T47D (cell line): ENCODE measurements around the gene ARID1B.

ENCODE experiments used
- DNase-seq, 2 experiments: peaks; one replicate each; pipeline versions ENCODE4 v3.0.0 to v3.0.0-alpha.2; 2011 to 2012; ENCODE audit warnings: low read depth in 1 of 2, low spot score in 1 of 2
- JUND ChIP-seq: IDR thresholded peaks from 2 replicates; pipeline ENCODE4 v1.6.1; 2012; ENCODE audit warnings: low read depth
- in situ Hi-C: cut with HindIII; loops from 2 replicates; pipeline ENCODE4 v1.10.0; 2016; ENCODE audit warnings: low sequenced_read_pairs, low pct_unique_long_range_greater_than_20kb

ARID1B gene

GRCh38 chr6:157095084-157095483 lies 317.9 kb downstream of the ARID1B start:
- in situ Hi-C loops = no loop called here
- no peak for TF ChIP-seq JUND
- DNase-seq = no peak

GRCh38 chr6:157095569-157095968 lies 318.4 kb downstream of the ARID1B start:
- no peak for DNase-seq
- no peak for TF ChIP-seq JUND
- in situ Hi-C loops = no loop called here

GRCh38 chr6:157096105-157096504 lies 318.9 kb downstream of the ARID1B start:
- DNase-seq = no peak
- in situ Hi-C loops = no loop called here
- no peak for TF ChIP-seq JUND

- DNase-seq = no peak
- in situ Hi-C loops = no loop called here
Observed at GRCh38 chr6:157096522-157096921, 319.3 kb downstream of the ARID1B start.

GRCh38 chr6:157097255-157097955 lies 320.2 kb downstream of the ARID1B start:
- in situ Hi-C loops = no loop called here
- DNase-seq = no peak
- no peak for TF ChIP-seq JUND

More at GRCh38 chr6:157096522-157096921, 319.3 kb downstream of the ARID1B start:
- TF ChIP-seq JUND = no peak

GRCh38 chr6:157098999-157099398 lies 321.8 kb downstream of the ARID1B start:
- in situ Hi-C loops = no loop called here
- no peak for TF ChIP-seq JUND
- no peak for DNase-seq

- no peak for DNase-seq
- no peak for TF ChIP-seq JUND
- in situ Hi-C loops = no loop called here
Observed at GRCh38 chr6:157099912-157100593, 322.9 kb downstream of the ARID1B start.

GRCh38 chr6:157101166-157101565 lies 324.0 kb downstream of the ARID1B start:
- DNase-seq = no peak
- in situ Hi-C loops = no loop called here
- TF ChIP-seq JUND = no peak

- no peak for DNase-seq
- in situ Hi-C loops = no loop called here
- no peak for TF ChIP-seq JUND
Observed at GRCh38 chr6:157104803-157105202, 327.6 kb downstream of the ARID1B start.

- TF ChIP-seq JUND = no peak
- DNase-seq = no peak
- in situ Hi-C loops = no loop called here
Observed at GRCh38 chr6:157106487-157106886, 329.3 kb downstream of the ARID1B start.

GRCh38 chr6:157107571-157107914 lies 330.4 kb downstream of the ARID1B start:
- no peak for TF ChIP-seq JUND
- no peak for DNase-seq
- in situ Hi-C loops = no loop called here

- peak in 1 of 2 experiments; percentile 10 for DNase-seq
- in situ Hi-C loops = no loop called here
- TF ChIP-seq JUND = no peak
Observed at GRCh38 chr6:157107915-157108651, 330.9 kb downstream of the ARID1B start.

- no peak for TF ChIP-seq JUND
- in situ Hi-C loops = no loop called here
- no peak for DNase-seq
Observed at GRCh38 chr6:157108923-157109322, 331.7 kb downstream of the ARID1B start.
